ENCODE results near the gene ELF3. TPM values are rescaled to one million over a fixed set of nuclear protein-coding genes. Genes with fewer than 3 reads are reported as not detected.

Gene ELF3
- total and polyA plus RNA-seq, 2 of the 13 experiments (the other 11 are each of a cell fraction or from before 2014, with no cell fraction given) = 11.5 to 55.1 TPM

- TF ChIP-seq, protein P1, sequence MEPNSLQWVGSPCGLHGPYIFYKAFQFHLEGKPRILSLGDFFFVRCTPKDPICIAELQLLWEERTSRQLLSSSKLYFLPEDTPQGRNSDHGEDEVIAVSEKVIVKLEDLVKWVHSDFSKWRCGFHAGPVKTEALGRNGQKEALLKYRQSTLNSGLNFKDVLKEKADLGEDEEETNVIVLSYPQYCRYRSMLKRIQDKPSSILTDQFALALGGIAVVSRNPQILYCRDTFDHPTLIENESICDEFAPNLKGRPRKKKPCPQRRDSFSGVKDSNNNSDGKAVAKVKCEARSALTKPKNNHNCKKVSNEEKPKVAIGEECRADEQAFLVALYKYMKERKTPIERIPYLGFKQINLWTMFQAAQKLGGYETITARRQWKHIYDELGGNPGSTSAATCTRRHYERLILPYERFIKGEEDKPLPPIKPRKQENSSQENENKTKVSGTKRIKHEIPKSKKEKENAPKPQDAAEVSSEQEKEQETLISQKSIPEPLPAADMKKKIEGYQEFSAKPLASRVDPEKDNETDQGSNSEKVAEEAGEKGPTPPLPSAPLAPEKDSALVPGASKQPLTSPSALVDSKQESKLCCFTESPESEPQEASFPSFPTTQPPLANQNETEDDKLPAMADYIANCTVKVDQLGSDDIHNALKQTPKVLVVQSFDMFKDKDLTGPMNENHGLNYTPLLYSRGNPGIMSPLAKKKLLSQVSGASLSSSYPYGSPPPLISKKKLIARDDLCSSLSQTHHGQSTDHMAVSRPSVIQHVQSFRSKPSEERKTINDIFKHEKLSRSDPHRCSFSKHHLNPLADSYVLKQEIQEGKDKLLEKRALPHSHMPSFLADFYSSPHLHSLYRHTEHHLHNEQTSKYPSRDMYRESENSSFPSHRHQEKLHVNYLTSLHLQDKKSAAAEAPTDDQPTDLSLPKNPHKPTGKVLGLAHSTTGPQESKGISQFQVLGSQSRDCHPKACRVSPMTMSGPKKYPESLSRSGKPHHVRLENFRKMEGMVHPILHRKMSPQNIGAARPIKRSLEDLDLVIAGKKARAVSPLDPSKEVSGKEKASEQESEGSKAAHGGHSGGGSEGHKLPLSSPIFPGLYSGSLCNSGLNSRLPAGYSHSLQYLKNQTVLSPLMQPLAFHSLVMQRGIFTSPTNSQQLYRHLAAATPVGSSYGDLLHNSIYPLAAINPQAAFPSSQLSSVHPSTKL (CRISPR knock-in tag; IDR thresholded peaks at IDR 0.05) = peak; percentile 76
- TF ChIP-seq SIN3B (IDR thresholded peaks at IDR 0.05; ENCODE audit: low read length) = no peak
- TF ChIP-seq ZFP36L1 (CRISPR knock-in tag; IDR thresholded peaks at IDR 0.05) = no peak
- no peak for TF ChIP-seq CHCHD3 (CRISPR knock-in tag; IDR thresholded peaks at IDR 0.05)
- TF ChIP-seq FOXM1 (CRISPR knock-in tag; IDR thresholded peaks at IDR 0.05) = no peak
- TF ChIP-seq FOXP1 (IDR thresholded peaks at IDR 0.05) = no peak
- peak; percentile 47; the same call in 1 of the 2 replicates for TF ChIP-seq FOXP1 (CRISPR knock-in tag; IDR thresholded peaks at IDR 0.05)
- 0 out of 2 replicates have a peak, but pooled peaks have one; percentile 29 for TF ChIP-seq PPARG (CRISPR knock-in tag; conservative IDR thresholded peaks at IDR 0.05)
- TF ChIP-seq NR2F6 (IDR thresholded peaks at IDR 0.05) = no peak
- peak; percentile 72; the same call in 1 of the 2 replicates for TF ChIP-seq NR2F6 (CRISPR knock-in tag; IDR thresholded peaks at IDR 0.05)
- no peak for TF ChIP-seq MED8 (CRISPR knock-in tag; IDR thresholded peaks at IDR 0.05; ENCODE audit: insufficient replicate concordance)
- TF ChIP-seq POLR2A (IDR thresholded peaks at IDR 0.05; ENCODE audit: insufficient read depth in 1 of 2, low read depth in 2 of 2, low read length in 2 of 2) = peak in 1 of 2 experiments; percentile 46; a peak in 1 of 4 replicates
- TF ChIP-seq JUND (CRISPR knock-in tag; IDR thresholded peaks at IDR 0.05) = no peak
- no peak for TF ChIP-seq IKZF1 (IDR thresholded peaks at IDR 0.05)
- no peak for TF ChIP-seq TBX3 (IDR thresholded peaks at IDR 0.05; ENCODE audit: borderline replicate concordance)
- no peak for TF ChIP-seq SYNCRIP (IDR thresholded peaks at IDR 0.05; ENCODE audit: insufficient read depth, low read depth, low read length)
- TF ChIP-seq TSC22D2 (CRISPR knock-in tag; IDR thresholded peaks at IDR 0.05; ENCODE audit: borderline replicate concordance) = no peak
- TF ChIP-seq TAF1 (CRISPR knock-in tag; IDR thresholded peaks at IDR 0.05) = 0 out of 2 replicates have a peak, but pooled peaks have one; percentile 33
- TF ChIP-seq, protein P2, sequence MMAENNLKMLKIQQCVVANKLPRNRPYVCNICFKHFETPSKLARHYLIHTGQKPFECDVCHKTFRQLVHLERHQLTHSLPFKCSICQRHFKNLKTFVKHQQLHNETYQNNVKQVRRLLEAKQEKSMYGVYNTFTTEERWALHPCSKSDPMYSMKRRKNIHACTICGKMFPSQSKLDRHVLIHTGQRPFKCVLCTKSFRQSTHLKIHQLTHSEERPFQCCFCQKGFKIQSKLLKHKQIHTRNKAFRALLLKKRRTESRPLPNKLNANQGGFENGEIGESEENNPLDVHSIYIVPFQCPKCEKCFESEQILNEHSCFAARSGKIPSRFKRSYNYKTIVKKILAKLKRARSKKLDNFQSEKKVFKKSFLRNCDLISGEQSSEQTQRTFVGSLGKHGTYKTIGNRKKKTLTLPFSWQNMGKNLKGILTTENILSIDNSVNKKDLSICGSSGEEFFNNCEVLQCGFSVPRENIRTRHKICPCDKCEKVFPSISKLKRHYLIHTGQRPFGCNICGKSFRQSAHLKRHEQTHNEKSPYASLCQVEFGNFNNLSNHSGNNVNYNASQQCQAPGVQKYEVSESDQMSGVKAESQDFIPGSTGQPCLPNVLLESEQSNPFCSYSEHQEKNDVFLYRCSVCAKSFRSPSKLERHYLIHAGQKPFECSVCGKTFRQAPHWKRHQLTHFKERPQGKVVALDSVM (CRISPR knock-in tag; IDR thresholded peaks at IDR 0.05) = 0 out of 2 replicates have a peak, but pooled peaks have one; percentile 18
- no peak for TF ChIP-seq PAWR (CRISPR knock-in tag; IDR thresholded peaks at IDR 0.05; ENCODE audit: borderline replicate concordance)
- TF ChIP-seq TEAD2 (CRISPR knock-in tag; IDR thresholded peaks at IDR 0.05) = no peak
- TF ChIP-seq ZFAT (CRISPR knock-in tag; conservative IDR thresholded peaks at IDR 0.05) = no peak
- no peak for TF ChIP-seq ZFP1 (CRISPR knock-in tag; IDR thresholded peaks at IDR 0.05)
- no peak for TF ChIP-seq TOE1 (CRISPR knock-in tag; IDR thresholded peaks at IDR 0.05)
- TF ChIP-seq ZNF331 (CRISPR knock-in tag; IDR thresholded peaks at IDR 0.05) = peak; percentile 61
- no peak for TF ChIP-seq ZNF841 (CRISPR knock-in tag; IDR thresholded peaks at IDR 0.05; ENCODE audit: borderline replicate concordance)
- TF ChIP-seq JUNB (CRISPR knock-in tag; IDR thresholded peaks at IDR 0.05; ENCODE audit: borderline replicate concordance) = no peak
- TF ChIP-seq GATAD1 (CRISPR knock-in tag; IDR thresholded peaks at IDR 0.05) = peak; percentile 14; the same call in 1 of the 2 replicates
- no peak for TF ChIP-seq HNF4G (IDR thresholded peaks at IDR 0.05; ENCODE audit: borderline replicate concordance, low read depth, low read length)
- no peak for TF ChIP-seq HNF4G (CRISPR knock-in tag; IDR thresholded peaks at IDR 0.05; ENCODE audit: borderline replicate concordance, low read depth)
Observed at GRCh38 chr1:202056644-202057334, 46.4 kb downstream of the ELF3 start (continued).
